Spleen (tissue), 11 donors: ENCODE results near the gene MAN1B1. TPM values are rescaled to one million over a fixed set of nuclear protein-coding genes. Genes with fewer than 3 reads are reported as not detected.

Source experiments
- DNase-seq: peaks from one replicate; pipeline ENCODE4 v3.0.0-alpha.2; 2020
- H3K27ac ChIP-seq, 8 donors: fragments of 200-600 bp; sonication (generic) in 7 of 8; 1 replicate in 4 of 8; 2 replicates in 4 of 8; pipeline versions ENCODE4 v1.5.0 to v1.8.0; 2016 to 2021; ENCODE audit warnings: inconsistent platforms in 4 of 8, mild to moderate bottlenecking in 4 of 8, moderate library complexity in 1 of 8
- H3K27me3 ChIP-seq, 7 donors: fragments of 200-600 bp; sonication (generic) in 6 of 7; replicated peaks in 1 of 7; 1 replicate in 4 of 7; 2 replicates in 3 of 7; pipeline versions ENCODE4 v1.5.0 to v1.8.0; 2016 to 2021; ENCODE audit warnings: inconsistent platforms in 3 of 7, mild to moderate bottlenecking in 1 of 7
- H3K36me3 ChIP-seq, 6 donors: fragments of 200-600 bp; sonication (generic) in 5 of 6; 1 replicate in 4 of 6; 2 replicates in 2 of 6; pipeline versions ENCODE4 v1.5.0 to v1.8.0; 2016 to 2021; ENCODE audit warnings: inconsistent platforms in 2 of 6
- H3K4me1 ChIP-seq, 6 donors: fragments of 200-600 bp; sonication (generic) in 5 of 6; 1 replicate in 3 of 6; 2 replicates in 3 of 6; pipeline versions ENCODE4 v1.5.0 to v1.8.0; 2016 to 2021; ENCODE audit warnings: inconsistent platforms in 3 of 6
- H3K4me3 ChIP-seq, 8 donors: fragments of 200-600 bp; sonication (generic) in 7 of 8; 1 replicate in 4 of 8; 2 replicates in 4 of 8; pipeline versions ENCODE4 v1.5.0 to v1.8.0; 2016 to 2021; ENCODE audit warnings: inconsistent platforms in 4 of 8, mild to moderate bottlenecking in 4 of 8, moderate library complexity in 2 of 8
- H3K9me3 ChIP-seq, 8 donors: fragments of 200-600 bp; sonication (generic) in 7 of 8; 1 replicate in 4 of 8; 2 replicates in 4 of 8; pipeline versions ENCODE4 v1.5.0 to v1.8.0; 2016 to 2021; ENCODE audit warnings: inconsistent platforms in 4 of 8
- CTCF ChIP-seq, 11 experiments: fragments of 200-600 bp in 7 of 11; fragments of 450-650 bp in 4 of 11; sonication (generic) in 4 of 11; IDR thresholded peaks in 8 of 11; conservative IDR thresholded peaks in 3 of 11; 1 replicate in 7 of 11; 2 replicates in 4 of 11; pipeline versions ENCODE4 v1.4.0 to v1.8.0; 2016 to 2021; ENCODE audit warnings: antibody characterized with exemption in 11 of 11, inconsistent platforms in 4 of 11, mild to moderate bottlenecking in 1 of 11
- POLR2A ChIP-seq, 3 donors: fragments of 450-650 bp; IDR thresholded peaks; one replicate each; pipeline ENCODE4 v1.5.1; 2017; ENCODE audit warnings: antibody characterized with exemption in 3 of 3, mild to moderate bottlenecking in 1 of 3
- POLR2AphosphoS5 ChIP-seq, 3 donors: sonication (generic); formaldehyde crosslinking; IDR thresholded peaks; one replicate each; pipeline ENCODE4 v1.5.1; 2017; ENCODE audit warnings: antibody characterized with exemption in 3 of 3
- WGBS, 5 donors: extraction: QIAGEN DNeasy Blood & Tissue Kit in 3 of 5; methylation state at CpG; one replicate each; pipeline versions ENCODE4 v1.1.5 to v1.1.7; 2013 to 2018; 5-methylcytosine and 5-hydroxymethylcytosine counted together
- intact Hi-C: fragments of 100-400 bp; cut with DNase I; formaldehyde crosslinking; loops from one replicate; pipeline ENCODE4 v1.15.0; 2023; ENCODE audit warnings: low total_unique reads
- polyA plus RNA-seq, 3 donors: library from polyadenylated mRNA; stranded (reverse); fragments of 200-250 nt; gene quantifications; one replicate each; pipeline ENCODE4 v1.2.1, GENCODE V29; 2013
- total RNA-seq, 7 donors: library from RNA; depleted of rRNA in 3 of 7; stranded (reverse); fragments of >200 nt in 3 of 7; fragmentation: NEBNext Ultra II Directional in 4 of 7; extraction: Animal tissue kit (Norgen Biotek cat#: 25700) in 4 of 7; gene quantifications; one replicate each; pipeline versions ENCODE4 v1.1.0 to v1.2.1, GENCODE V29; 2016 to 2021
- donor health status: healthy with polysubstance abuse.
- donor health status: DM: no; HTN: no; CAD: no; lungs with moderate emphysema.
- donor health status: DM: no; HTN: no; CAD: no.
- donor health status: Bipolar disorder and iron deficiency.
- donor health status: healthy.
- donor health status: DM: no; HTN: no; CAD: no.
- donor health status: DM: yes; HTN: yes; CAD: no.

The MAN1B1 gene
- total and polyA plus RNA-seq, 10 donors = 43.2 to 112 (median 52.8) TPM

GRCh38 chr9:137066096-137066861 is 20.5 kb upstream of the MAN1B1 start:
- H3K36me3 ChIP-seq = peaks cover 0 to 5% (median 0%) of the 10 kb centered on the region in 6 donors
- no peak overlapping the region for H3K27ac ChIP-seq
- no peak for DNase-seq
- H3K9me3 ChIP-seq = no peaks in the 10 kb centered on the region
- TF ChIP-seq CTCF (IDR thresholded peaks at IDR 0.05 in 8 of 11, conservative IDR thresholded peaks at IDR 0.05 in 3 of 11) (peak in 1 of 11 experiments; percentile 9), POLR2A (IDR thresholded peaks at IDR 0.05) (no peak), POLR2AphosphoS5 (IDR thresholded peaks at IDR 0.05) (no peak)
- no peak overlapping the region for H3K4me3 ChIP-seq
- peaks cover 0 to 22% (median 7%) of the 10 kb centered on the region in 7 donors for H3K27me3 ChIP-seq
- H3K4me1 ChIP-seq = peaks cover 9 to 55% (median 37%) of the 10 kb centered on the region in 6 donors
- WGBS, 5 donors = 91 to 98% (median 96%) methylated on average over 18 to 26 of the region's 26 CpGs
- intact Hi-C loops = loop anchor here (10.0 kb wide), 1 partner anchor 281 kb away; no protein-coding TSS in a partner anchor

GRCh38 chr9:137067860-137068538 is 18.8 kb upstream of the MAN1B1 start:
- intact Hi-C loops = loop anchor here (10.0 kb wide), 1 partner anchor 283 kb away; no protein-coding TSS in a partner anchor
- Histone ChIP-seq H3K4me1 (peaks cover 9 to 72% (median 39%) of the 10 kb centered on the region in 6 donors), H3K4me3 (no peak overlapping the region), H3K27me3 (peaks cover 0 to 22% (median 7%) of the 10 kb centered on the region in 7 donors), H3K27ac (no peak overlapping the region), H3K36me3 (peaks cover 0 to 5% (median 0%) of the 10 kb centered on the region in 6 donors), H3K9me3 (no peaks in the 10 kb centered on the region)
- DNase-seq = peak; percentile 95
- 56 to 59% (median 57%) methylated on average over 12 of the region's 12 CpGs for WGBS, 5 donors
- TF ChIP-seq POLR2A (IDR thresholded peaks at IDR 0.05) = no peak
- TF ChIP-seq POLR2AphosphoS5 (IDR thresholded peaks at IDR 0.05) = no peak
- peak; percentile 72 to 94 (median 85) for TF ChIP-seq CTCF (IDR thresholded peaks at IDR 0.05 in 8 of 11, conservative IDR thresholded peaks at IDR 0.05 in 3 of 11)

- intact Hi-C loops = loop anchor here (10.0 kb wide), 1 partner anchor 284 kb away; no protein-coding TSS in a partner anchor
- peaks cover 9 to 76% (median 38%) of the 10 kb centered on the region in 6 donors for H3K4me1 ChIP-seq
- H3K4me3 ChIP-seq = peak overlapping the region in 4 of 8 donors; percentile 1 to 84 (median 37)
- peak; percentile 78 for DNase-seq
- H3K27me3 ChIP-seq = peaks cover 0 to 22% (median 7%) of the 10 kb centered on the region in 7 donors
- no peaks in the 10 kb centered on the region for H3K9me3 ChIP-seq
- 83 to 95% (median 92%) methylated on average over 10 to 17 of the region's 17 CpGs for WGBS, 5 donors
- H3K36me3 ChIP-seq = peaks cover 0 to 5% (median 0%) of the 10 kb centered on the region in 6 donors
- H3K27ac ChIP-seq = no peak overlapping the region
- TF ChIP-seq POLR2A (IDR thresholded peaks at IDR 0.05) (no peak), POLR2AphosphoS5 (IDR thresholded peaks at IDR 0.05) (no peak), CTCF (IDR thresholded peaks at IDR 0.05 in 8 of 11, conservative IDR thresholded peaks at IDR 0.05 in 3 of 11) (no peak)
Measured at GRCh38 chr9:137068539-137069507, 18.0 kb upstream of the MAN1B1 start.
